Mammary epithelial cell (primary cell): ENCODE data around the gene LRRC17.

Experiments used
- EZH2 ChIP-seq: IDR thresholded peaks from 2 replicates; pipeline ENCODE4 v1.6.1; 2012; ENCODE audit warnings: low read length, inconsistent platforms, borderline replicate concordance
- TF ChIP-seq, protein P1 (sequence below), 2 donors: IDR thresholded peaks in 1 of 2; conservative IDR thresholded peaks in 1 of 2; 2 replicates each; pipeline ENCODE4 v1.5.1; 2011 to 2012; ENCODE audit warnings: inconsistent platforms in 2 of 2, low read length in 2 of 2, mild to moderate bottlenecking in 2 of 2, control low read depth in 1 of 2, low read depth in 1 of 2; ENCODE audit not compliant: insufficient read depth in 1 of 2; ENCODE audit errors: extremely low read depth in 1 of 2

DNA sequence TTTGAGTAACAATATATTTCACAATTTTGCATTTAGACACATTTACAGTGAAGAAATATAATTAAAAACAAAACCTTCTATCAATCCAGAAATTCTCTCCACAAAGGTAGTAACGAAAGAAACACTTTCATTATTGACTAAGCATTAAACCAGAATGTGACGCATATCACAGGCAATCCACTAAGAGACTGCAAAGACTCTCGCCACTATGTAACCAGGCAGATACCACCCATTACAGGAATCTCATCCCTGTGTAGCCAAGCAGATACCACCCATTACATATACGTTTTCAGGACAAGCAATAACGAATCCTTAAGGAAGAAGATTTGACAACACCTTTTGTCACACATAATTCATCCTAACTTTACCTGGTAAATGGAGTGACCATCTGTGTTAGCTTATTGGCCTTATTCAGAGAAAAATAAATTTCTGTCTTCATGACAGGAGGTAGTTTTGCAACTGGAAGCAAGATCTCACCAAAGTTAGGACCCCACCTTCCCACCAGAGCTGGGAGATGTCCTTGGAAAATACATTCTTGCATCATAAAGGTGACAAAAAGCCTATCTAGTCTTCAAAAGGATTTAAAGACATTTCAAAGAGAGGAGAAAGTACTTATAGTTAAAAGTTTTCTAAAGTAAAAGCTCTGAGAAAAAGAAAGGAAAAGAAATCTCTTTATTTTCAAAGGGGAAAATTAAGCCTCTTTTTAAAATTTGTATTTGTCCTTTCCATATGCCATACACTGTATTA, 30.8 kb downstream of the LRRC17 start:
- TF ChIP-seq, protein P1, sequence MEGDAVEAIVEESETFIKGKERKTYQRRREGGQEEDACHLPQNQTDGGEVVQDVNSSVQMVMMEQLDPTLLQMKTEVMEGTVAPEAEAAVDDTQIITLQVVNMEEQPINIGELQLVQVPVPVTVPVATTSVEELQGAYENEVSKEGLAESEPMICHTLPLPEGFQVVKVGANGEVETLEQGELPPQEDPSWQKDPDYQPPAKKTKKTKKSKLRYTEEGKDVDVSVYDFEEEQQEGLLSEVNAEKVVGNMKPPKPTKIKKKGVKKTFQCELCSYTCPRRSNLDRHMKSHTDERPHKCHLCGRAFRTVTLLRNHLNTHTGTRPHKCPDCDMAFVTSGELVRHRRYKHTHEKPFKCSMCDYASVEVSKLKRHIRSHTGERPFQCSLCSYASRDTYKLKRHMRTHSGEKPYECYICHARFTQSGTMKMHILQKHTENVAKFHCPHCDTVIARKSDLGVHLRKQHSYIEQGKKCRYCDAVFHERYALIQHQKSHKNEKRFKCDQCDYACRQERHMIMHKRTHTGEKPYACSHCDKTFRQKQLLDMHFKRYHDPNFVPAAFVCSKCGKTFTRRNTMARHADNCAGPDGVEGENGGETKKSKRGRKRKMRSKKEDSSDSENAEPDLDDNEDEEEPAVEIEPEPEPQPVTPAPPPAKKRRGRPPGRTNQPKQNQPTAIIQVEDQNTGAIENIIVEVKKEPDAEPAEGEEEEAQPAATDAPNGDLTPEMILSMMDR (conservative IDR thresholded peaks at IDR 0.05 in 1 of 2, IDR thresholded peaks at IDR 0.05 in 1 of 2; ENCODE audit: extremely low read depth in 1 of 2, insufficient read depth in 1 of 2, low read depth in 1 of 2, low read length in 2 of 2): no peak
- TF ChIP-seq EZH2: no peak
